HPDE6-E6E7 (cell line): ENCODE results near the gene ALDH1A1.
"Not testable (repeated sequence)": the region's sequence is repeated elsewhere in the genome, so short reads cannot be mapped to it uniquely, and the experiment has no call there.

Experiments
- DNase-seq: peaks from one replicate; pipeline ENCODE4 v3.0.0; 2011; ENCODE audit warnings: missing footprints; ENCODE audit errors: extremely low spot score

Gene ALDH1A1

DNA sequence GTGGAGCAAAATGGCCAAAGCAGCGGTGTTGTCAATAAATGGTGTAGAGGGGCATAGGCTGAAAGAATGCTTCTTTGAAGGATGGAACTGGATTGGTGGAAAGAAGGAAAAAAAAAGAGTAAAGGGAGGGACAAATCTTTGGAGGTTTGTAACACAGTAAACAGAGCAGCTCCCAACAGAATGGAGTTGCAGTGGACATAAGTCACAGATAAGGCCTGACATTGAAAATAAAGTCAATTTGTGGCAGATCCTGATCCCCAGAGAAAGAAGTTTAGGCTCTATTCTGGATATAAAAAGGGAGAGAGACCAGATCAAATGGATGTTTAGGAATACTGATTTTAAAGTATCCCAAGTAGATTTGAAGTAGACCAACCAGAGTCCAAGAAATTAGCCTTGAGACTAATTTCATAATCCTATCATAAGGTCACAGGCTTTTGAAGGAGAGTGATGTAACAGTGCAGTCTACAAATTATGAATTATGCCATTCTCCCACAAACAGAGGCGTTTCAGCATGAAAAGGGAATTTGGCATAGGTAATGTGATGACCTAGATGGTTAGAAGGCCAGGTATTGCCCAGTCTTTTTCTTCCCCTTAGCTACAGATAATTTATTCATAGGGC, 8.9 kb downstream of the ALDH1A1 start:
- DNase-seq = no peak

DNA sequence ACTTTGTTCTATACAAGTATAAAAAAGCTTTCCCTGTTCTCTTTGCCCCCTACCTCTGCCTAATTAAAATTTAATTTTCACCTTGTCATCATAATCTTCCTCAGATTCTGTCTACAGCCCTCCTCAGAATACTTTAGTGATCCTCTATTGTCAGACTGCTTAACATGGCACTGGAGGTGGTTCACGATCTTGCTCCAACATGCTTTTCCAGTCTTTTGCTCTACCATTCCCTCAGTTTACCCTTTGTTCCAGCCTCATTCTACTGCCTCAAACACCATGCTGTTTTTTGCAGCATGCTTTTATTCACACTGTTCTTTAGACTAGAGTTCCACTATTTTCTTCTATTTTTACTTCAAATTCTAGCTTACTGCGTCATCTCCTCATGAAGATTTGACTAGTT, 10.4 kb downstream of the ALDH1A1 start:
- no peak for DNase-seq

DNA sequence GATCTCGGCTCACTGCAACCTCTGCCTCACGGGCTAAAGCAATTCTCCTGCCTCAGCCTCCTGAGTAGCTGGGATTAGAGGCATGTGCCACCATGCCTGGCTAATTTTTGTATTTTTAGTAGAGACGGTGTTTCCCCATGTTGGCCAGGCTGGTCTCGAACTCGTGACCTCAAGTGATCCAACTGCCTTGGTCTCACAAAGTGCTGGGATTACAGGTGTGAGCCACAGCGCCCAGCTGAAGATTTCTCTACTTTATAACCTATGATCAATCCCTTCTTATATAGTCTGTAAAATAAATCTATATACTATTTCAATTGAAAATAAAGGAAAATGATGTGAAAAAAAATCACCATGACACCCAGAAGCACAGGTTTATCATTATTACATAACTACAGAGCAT, 13.3 kb downstream of the ALDH1A1 start:
- not testable (repeated sequence) for DNase-seq

DNA sequence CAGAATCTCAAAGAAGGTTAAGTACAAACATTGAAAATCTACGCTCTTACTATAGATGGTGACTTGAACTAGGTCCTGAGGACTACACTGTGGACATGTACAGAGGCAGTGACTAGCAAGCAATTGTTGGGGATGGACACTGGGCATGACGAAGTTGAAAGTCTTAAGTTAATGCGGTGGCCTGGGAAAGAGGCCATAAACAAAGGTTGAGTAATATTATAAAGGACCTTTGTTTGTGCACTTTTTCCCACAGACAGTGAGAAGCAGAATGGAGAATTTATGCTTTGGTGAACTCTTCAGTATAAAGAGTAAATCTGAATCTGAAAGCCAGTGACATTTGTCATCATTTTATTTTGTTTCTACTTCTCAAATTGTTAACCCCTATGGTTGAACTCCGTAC, 15.3 kb downstream of the ALDH1A1 start:
- DNase-seq = no peak

DNA sequence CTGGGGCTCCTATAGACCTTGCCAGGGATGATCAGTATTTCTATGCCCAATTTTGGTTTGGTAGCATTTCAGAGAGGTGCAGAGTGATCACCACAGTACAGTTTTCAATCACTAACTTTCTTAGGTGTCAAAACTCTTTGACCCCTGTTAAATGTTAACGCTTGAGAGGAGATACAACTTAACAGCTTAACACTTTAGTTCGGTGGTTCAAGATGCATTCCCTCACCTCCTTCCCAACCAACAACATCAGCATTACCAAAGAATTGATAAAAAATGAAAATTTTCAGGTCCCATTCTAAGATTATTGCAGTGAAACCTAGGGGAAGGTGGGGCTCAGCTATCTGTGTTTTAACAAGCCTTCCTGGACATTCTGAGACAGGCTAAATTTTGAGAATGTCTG, 16.2 kb downstream of the ALDH1A1 start:
- no peak for DNase-seq

DNA sequence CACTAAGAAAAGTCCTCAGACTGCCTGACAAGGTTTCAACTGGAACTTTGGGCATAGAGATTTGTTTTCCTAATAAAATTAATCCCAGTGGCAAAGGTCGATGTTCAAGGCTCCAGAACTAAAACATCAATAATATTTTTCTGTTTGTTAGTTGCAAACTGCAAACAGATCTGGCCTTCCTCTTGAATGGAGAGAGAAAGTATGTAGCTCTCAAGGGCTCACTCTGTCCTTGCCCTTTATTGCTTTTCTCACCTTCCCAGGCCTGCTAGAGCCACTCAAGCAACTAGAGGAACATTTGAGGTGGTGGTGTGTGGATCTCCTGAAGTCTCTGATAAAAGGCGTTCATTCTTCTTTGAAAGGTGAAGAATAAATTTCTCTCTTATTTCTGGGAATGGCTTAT, 16.6 kb downstream of the ALDH1A1 start:
- DNase-seq = no peak

DNA sequence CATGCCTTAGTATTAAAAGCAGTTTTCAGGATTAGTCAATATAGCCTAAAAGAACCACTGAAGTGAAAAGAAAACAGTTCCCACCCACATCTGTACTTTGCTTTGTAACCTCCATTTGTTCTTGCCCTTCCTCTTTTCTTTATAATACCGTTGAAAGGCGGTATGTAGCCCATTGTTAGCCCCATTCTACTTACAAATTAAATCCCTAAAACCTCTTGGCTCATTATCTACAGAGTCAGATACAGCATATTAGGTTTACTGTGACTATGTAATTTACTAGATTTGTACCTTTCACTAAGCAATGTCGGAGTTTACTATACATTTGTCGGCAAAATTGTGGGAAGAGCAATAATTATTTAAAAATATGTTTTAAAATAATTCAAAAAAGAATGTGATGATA, 17.3 kb downstream of the ALDH1A1 start:
- no peak for DNase-seq

DNA sequence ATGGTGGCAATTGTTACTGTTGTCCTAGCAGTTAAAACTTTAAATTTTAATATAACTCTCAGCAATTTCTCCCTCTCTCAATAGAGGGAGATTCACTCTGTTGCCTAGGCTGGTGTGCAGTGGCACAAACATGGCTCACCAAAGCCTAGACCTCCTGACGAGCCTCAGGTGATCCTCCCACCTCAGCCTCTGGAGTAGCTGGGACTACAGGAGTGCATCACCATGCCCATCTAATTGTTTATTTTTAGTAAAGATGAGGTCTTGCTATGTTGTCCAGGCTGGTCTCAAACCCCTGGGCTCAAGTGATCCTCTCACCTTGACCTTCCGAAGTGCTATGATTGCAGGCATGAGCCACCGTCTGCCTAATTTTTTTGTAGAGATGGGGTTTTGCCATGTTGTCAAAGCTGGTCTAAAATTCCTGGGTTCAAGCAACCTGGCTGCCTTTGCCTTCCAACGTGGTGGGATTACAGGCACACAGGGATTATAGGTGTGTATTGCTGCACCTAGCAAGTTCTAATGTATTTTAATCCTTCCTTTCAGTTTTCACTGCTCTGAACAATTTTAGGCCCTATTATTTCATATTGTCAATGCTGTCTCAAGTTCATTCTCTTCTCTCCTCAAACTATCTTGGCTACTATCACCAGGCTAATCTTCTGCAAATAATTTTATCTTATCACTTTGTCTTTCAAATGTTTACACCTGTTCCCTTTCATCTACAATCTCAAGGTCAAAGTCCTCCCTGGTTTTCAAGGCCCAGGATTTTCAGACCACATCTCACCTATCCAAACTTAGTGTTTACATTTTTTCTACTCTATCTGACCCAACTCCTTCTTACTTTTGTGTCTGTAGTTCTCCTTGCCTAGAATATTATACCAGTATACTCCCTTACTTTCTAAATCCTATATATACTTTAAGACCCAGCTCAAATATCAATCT, 18.9 kb downstream of the ALDH1A1 start:
- no peak for DNase-seq

DNA sequence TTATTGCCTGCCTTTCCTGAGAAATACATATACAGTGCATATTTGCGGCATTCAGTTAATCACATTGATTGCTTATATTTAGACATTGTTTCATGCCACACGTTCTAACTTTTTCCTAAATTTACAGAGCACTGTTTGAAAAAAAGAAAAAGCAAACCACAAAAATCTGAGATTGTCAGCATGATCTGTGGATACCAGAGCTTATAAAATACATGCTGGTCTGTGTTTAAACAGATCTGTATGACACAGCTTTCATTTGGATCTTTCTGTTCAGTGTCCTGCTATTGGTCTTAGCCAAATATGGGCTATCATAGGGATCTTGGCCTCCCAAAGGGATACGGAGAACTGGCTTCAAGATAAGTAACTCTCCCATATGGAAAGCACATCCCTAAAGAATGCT, 20.2 kb downstream of the ALDH1A1 start:
- no peak for DNase-seq

DNA sequence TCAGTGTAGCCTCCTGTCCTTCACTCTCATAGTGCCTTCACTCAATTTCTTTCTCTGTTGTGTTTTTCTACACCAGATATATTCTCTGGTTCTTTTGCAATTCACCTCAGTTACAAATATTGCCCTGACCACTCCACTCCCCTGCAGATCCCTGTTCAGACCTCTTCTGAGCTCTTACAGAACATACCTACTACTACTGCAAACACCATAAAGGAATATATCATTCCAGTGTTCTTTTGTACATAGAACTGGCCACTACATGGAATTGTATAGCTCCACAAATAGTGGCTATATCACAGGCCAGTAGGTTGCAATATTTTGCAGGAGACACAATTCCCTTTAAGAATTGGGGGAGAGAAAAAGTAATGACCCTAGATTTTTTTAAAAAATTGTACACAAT, 21.0 kb downstream of the ALDH1A1 start:
- DNase-seq = no peak

DNA sequence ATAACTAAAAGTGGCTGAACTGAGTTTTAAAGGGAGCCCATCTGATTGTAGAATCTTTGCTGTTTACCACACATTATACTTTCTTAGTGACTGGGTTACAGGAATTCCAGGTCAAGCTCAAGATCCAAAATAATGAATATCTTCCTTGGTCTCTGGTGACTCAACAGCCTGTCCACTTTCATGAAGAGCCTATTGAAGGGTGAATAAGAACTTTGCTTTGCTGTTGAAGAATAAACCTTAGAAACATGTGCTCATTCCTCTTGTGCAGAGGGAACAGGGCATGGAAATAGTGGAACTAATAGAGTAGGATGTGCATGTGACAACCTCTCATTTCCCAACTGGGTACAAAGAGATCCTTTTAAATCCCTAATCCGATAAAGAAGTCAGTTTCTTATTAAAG, 21.4 kb downstream of the ALDH1A1 start:
- no peak for DNase-seq

DNA sequence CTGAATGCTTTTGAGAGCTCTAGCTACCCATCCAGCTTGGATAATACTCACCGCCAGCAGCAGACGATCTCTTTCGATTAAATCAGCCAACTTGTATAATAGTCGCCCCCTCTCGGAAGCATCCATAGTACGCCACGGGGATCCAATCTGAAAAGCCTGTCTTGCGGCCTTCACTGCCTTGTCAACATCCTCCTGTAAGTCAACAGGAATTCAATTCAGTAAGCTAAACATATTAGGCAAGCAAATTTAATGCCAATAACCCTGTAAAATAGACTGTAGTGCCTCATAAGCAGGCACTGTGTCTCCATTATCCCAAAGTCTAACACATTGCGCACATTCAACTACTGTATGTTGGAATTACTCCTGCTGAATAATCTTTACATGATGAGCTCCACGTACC, 22.0 kb downstream of the ALDH1A1 start:
- no peak for DNase-seq

DNA sequence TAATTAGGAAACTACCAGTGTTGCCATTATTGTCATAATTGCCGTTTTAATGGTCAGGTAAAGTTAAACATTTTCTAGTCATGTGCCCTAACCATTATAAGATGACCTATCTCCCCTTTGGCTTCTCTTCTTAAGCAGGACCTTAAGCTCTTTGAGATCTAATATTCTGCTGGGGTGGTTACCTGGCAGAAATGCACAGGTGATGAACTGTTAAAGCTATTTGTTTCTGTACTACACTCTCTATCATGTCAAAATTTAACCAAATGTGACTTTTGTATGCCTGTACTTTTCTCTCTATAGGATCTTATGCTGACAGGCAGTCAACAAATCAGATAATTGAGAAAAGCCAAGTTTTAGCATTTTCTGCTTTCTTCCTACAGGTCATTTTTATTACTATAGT, 23.3 kb downstream of the ALDH1A1 start:
- no peak for DNase-seq

DNA sequence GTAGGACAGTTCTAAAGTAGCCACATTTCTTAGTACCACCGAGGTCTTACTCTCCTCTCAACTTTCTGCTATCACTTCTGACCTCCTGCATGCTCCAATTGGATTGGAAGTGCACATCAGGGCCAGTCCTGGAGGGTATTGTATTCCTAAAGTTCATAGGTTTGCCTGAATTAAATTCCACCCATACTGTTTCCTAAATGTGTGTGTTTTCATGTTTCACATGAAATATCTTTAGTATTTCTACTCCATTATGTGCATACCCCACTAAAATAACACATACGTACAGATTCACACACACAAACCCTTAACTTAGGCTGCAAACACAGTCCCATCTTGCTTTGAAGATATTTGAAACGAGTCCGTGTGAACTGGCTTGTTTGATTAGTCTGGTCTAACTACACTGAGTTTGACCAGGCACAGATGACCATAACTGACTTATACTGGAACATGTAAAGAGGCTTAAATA, 24.8 kb downstream of the ALDH1A1 start:
- no peak for DNase-seq

DNA sequence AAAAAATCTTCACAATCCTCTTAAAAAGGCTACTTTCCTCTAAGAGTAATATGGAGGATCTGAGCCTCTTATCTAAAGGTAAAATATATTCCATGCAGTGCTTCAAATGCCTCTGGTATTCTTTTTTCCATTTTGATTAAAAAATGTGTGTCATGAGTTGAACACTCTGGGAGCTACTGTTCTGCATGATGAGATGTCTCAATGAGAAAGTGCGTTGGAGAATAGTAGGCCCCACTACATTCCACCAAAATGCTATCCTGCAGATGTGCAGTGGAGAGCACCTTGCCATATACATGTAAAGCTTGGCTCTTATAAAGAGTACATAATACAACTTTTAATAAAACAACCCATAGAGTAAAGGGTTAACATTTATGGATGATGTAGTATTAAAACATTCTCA, 26.3 kb downstream of the ALDH1A1 start:
- DNase-seq = no peak

DNA sequence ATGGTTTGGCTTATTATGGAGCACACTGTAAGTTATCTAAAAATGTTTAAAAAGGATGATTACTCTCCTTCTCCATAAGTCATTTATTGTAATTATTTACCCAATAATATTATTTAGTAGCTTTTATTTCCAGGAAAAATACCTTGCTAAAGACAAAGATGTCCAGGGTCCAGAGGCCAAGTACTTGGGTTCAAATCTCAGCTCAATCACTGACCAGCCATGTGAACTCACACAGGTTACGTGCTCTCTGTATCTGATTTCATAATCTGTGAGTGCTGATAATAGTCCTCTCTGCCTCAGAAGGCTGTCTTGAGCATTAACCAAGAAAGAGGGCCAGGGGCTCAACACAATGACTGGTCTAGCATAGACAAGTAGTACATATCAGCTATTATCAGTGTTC, 27.0 kb downstream of the ALDH1A1 start:
- no peak for DNase-seq

DNA sequence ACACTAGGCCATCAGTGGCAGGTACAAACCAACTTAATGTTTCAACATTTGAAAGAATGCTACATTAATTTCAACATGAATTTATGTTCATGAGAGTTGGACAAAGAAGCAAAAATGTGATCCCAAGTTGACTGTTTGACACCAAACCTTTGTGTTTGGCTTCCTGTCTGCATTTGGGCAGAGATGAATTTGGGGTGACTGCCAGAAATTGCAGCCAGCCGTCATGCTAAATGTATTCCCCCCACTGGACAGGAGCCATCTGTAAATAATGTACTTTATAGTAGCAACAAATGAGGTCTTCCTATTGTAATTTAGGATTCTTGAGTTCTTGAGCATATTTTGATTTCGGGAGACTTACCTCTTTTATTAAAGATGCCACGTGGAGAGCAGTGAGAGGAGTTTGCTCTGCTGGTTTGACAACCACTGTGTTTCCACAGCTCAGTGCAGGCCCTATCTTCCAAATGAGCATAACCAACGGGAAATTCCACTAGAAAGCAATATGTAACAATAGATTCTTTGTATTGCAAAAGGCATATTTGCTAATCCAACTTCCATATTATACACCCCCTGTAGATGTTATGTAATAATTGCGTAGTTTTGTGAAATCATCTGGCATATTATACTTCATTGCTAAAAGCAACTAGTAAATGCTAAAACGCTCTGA, 27.6 kb downstream of the ALDH1A1 start:
- DNase-seq = no peak

DNA sequence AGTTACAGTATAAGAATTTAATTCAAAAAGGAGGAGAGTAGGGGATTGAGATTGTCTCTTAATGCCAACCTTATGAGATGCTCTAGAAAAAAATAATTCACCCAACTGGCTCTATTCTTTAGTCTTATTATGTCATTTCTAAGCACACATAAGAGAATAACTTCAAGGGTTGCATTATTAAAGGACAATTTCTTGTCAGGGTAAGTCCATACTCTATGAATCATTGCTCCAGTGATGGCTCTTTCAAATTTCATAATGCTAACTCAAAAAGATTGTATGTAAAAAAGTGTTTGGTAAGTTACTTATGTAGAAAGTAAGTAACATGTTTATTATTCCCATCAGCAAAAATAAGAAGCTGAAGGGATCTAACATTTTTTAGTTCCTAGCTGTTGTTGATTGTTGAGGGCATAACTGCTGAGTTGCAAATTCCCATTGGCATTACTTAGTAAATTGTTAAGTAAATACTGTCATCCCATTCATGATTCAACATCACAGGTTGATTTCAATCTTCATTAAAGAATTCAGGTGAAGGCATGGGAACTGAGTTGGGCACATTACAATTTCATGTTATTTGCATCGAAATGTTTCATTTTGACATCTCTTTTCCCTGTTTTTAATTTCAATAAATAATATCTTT, 28.6 kb downstream of the ALDH1A1 start:
- no peak for DNase-seq

DNA sequence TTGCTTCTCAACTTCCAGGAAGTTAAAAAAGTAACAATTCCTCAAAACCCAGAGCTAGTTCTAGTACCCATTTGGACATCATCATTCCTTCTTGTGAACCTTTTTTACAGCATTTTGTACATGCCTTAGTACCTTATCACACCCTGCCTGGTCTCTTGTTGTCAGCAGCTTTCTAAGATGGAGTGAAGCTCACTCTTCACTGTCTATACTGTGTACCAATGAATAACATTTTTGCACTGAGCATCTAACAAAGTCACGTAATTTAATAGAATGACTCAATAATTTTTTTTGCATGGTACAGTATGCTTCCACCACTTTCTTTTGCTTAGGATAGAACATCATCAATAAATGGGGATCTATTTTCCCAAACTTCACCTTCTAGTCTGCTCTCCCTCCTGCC, 29.8 kb downstream of the ALDH1A1 start:
- DNase-seq = no peak

DNA sequence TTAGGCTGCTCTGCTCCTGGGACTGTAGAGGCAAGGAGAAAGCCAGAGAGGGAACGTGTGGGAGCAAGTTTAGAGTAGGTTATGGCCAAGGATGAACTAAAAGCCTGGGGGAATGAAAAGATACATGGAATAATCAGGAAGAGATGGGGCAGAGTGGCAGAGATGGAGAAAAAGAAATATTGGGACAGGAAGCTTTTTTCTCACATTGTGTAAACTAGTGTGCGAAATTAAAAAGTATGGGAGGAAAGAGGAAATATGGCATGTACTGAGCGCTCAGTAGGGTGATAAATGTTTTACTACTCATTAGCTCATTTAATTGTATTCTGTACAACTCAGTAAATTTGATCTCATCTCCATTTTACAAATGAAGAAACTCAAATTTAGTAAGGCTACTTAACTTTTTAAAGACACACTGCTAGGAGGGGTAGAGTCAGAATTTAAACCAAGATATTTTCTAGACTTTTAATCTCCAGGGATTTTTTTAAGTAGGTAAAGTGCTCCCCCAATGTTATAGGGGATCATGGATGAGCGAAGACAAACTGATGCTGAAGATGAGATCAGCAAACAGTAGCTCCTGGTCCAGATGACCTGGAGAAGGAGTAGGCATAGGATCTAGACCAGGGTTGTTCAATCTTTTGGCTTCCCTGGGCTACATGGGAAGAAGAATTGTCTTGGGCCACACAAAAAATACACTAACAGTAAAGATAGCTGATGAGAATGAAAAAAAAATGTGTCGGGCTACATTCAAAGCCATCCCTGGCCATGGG, 30.8 kb downstream of the ALDH1A1 start:
- DNase-seq = no peak

DNA sequence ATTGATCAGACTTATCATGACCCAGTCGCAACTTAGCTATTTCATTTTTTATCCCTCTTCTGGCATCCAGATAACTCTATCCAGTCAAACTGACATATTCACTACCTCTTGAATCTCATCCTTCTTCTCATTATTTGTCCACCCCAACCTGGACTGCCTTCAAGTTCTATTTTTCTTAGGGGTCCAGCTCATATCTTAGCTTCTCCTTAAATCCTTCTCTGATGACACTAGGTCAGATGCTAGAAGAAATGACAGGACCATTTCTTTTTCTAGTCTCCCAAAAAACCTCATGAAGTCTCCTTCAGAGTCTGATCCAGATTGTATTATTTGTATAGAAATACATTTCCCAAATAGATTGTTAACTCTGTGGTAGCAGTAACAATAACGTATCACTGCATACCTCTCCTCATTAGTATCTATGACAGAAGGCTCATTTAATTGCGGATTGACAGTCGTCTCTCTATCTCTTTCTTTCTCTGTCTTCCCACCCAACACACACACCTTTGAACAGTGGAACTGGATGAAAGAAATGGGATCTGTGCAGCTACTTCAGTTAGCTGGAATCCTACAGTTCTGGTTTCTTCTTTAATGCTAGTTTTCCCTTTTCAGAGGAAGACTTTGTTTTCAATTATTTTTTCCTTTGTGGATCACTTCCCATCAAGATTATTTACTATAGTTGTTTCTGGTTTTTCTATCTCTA, 33.5 kb downstream of the ALDH1A1 start:
- no peak for DNase-seq
